ENCODE data around the gene ADGRA3.

The ADGRA3 gene

GRCh38 chr4:22524895-22525294 is 9.0 kb upstream of the ADGRA3 start:
- Histone ChIP-seq H3K27ac (replicated peaks) (no peak overlapping the region), H3K4me3 (replicated peaks; ENCODE audit: insufficient read depth, low read length) (no peak overlapping the region), H3K27me3 (ENCODE audit: insufficient read depth, poor library complexity, severe bottlenecking) (no peaks in the 10 kb centered on the region)
- no peak for DNase-seq (ENCODE audit: low read depth in 1 of 2, low spot score in 1 of 2)
- TF ChIP-seq SPI1 (IDR thresholded peaks at IDR 0.05; ENCODE audit: borderline replicate concordance, low read depth) (no peak), GABPA (IDR thresholded peaks at IDR 0.05; ENCODE audit: low read depth) (no peak), CTCF (IDR thresholded peaks at IDR 0.05; ENCODE audit: insufficient read depth, low read length) (no peak), POLR2AphosphoS5 (IDR thresholded peaks at IDR 0.05; ENCODE audit: low read depth) (no peak)
- TF ChIP-seq, protein P1, sequence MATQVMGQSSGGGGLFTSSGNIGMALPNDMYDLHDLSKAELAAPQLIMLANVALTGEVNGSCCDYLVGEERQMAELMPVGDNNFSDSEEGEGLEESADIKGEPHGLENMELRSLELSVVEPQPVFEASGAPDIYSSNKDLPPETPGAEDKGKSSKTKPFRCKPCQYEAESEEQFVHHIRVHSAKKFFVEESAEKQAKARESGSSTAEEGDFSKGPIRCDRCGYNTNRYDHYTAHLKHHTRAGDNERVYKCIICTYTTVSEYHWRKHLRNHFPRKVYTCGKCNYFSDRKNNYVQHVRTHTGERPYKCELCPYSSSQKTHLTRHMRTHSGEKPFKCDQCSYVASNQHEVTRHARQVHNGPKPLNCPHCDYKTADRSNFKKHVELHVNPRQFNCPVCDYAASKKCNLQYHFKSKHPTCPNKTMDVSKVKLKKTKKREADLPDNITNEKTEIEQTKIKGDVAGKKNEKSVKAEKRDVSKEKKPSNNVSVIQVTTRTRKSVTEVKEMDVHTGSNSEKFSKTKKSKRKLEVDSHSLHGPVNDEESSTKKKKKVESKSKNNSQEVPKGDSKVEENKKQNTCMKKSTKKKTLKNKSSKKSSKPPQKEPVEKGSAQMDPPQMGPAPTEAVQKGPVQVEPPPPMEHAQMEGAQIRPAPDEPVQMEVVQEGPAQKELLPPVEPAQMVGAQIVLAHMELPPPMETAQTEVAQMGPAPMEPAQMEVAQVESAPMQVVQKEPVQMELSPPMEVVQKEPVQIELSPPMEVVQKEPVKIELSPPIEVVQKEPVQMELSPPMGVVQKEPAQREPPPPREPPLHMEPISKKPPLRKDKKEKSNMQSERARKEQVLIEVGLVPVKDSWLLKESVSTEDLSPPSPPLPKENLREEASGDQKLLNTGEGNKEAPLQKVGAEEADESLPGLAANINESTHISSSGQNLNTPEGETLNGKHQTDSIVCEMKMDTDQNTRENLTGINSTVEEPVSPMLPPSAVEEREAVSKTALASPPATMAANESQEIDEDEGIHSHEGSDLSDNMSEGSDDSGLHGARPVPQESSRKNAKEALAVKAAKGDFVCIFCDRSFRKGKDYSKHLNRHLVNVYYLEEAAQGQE (IDR thresholded peaks at IDR 0.05; ENCODE audit: insufficient replicate concordance, low read depth), result no peak

DNA sequence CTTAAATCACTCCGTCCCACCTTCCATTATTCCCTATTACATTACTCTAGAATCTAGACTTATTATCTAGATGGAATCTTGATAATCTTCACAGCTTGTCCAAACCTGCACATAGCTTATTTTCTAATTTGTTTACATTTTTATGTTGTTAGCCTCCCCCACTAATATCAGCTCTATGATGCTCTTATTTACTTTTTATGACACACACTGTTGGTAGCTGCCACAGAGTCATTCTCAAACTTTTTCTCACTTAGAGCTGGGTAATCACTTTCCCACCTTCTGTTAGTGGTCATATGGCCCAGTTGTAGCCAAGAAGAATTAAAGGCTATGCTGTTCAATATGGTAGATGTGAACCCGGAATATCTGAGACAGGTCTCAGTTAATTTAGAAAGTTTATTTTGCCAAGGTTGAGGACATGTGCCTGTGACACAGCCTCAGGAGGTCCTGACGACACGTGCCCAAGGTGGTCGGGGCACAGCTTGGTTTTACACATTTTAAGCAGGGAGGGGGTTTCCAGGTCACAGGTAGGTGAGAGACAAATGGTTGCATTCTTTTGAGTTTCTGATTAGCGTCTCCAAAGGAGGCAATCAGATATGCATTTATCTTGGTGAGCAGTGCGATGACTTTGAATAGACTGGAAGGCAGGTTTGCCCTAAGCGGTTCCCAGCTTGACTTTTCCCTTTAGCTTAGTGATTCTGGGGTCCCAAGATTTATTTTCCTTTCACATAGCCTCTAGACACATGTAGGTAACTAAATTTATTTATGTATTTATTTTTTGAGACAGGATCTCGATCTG is 7.0 kb upstream of the ADGRA3 start:
- TF ChIP-seq POLR2AphosphoS5 (IDR thresholded peaks at IDR 0.05; ENCODE audit: low read depth), result no peak
- TF ChIP-seq GABPA (IDR thresholded peaks at IDR 0.05; ENCODE audit: low read depth), result no peak
- TF ChIP-seq SPI1 (IDR thresholded peaks at IDR 0.05; ENCODE audit: borderline replicate concordance, low read depth), result no peak
- no peak for TF ChIP-seq CTCF (IDR thresholded peaks at IDR 0.05; ENCODE audit: insufficient read depth, low read length)
- TF ChIP-seq, protein P1 (IDR thresholded peaks at IDR 0.05; ENCODE audit: insufficient replicate concordance, low read depth), result no peak
- Histone ChIP-seq H3K27ac (replicated peaks) (no peak overlapping the region), H3K27me3 (ENCODE audit: insufficient read depth, poor library complexity, severe bottlenecking) (no peaks in the 10 kb centered on the region), H3K4me3 (replicated peaks; ENCODE audit: insufficient read depth, low read length) (no peak overlapping the region)
- DNase-seq (ENCODE audit: low read depth in 1 of 2, low spot score in 1 of 2), result no peak

DNA sequence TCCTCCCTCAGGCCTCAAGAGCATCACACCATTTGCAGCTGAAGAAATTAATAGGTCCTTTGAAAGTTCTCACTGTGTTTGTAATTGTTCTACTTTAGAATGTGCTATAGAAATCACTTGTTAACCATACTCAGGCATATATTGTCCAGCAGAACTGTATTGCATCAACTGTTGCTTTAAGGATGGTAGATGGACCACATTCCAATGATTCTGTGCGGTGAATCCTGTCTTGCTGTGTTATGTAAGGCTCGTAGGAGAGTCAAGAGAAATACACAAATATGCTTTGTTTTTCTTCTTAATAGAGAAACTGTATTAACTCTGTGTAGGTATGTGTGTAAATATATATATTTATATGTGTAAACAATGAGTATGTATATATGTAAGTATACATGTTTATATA is 6.3 kb upstream of the ADGRA3 start:
- TF ChIP-seq, protein P1 (IDR thresholded peaks at IDR 0.05; ENCODE audit: insufficient replicate concordance, low read depth), result no peak
- TF ChIP-seq POLR2AphosphoS5 (IDR thresholded peaks at IDR 0.05; ENCODE audit: low read depth), result no peak
- TF ChIP-seq CTCF (IDR thresholded peaks at IDR 0.05; ENCODE audit: insufficient read depth, low read length), result no peak
- TF ChIP-seq SPI1 (IDR thresholded peaks at IDR 0.05; ENCODE audit: borderline replicate concordance, low read depth), result no peak
- TF ChIP-seq GABPA (IDR thresholded peaks at IDR 0.05; ENCODE audit: low read depth), result no peak
- Histone ChIP-seq H3K27ac (replicated peaks) (no peak overlapping the region), H3K27me3 (ENCODE audit: insufficient read depth, poor library complexity, severe bottlenecking) (no peaks in the 10 kb centered on the region), H3K4me3 (replicated peaks; ENCODE audit: insufficient read depth, low read length) (no peak overlapping the region)
- no peak for DNase-seq (ENCODE audit: low read depth in 1 of 2, low spot score in 1 of 2)
